ENCODE results near the gene CRKL. TPM values are rescaled to one million over a fixed set of nuclear protein-coding genes. Genes with fewer than 3 reads are reported as not detected.
A peak's percentile ranks its signal among the peaks of the same experiment; 100 is the strongest.
"Not testable (repeated sequence)": the region's sequence is repeated elsewhere in the genome, so short reads cannot be mapped to it uniquely, and the experiment has no call there.

The CRKL gene
- total RNA-seq, 1 donor from 2014 or later: 42.6 TPM

GRCh38 chr22:20935049-20935448 is 17.8 kb downstream of the CRKL start:
- not testable (repeated sequence) for ATAC-seq

DNA sequence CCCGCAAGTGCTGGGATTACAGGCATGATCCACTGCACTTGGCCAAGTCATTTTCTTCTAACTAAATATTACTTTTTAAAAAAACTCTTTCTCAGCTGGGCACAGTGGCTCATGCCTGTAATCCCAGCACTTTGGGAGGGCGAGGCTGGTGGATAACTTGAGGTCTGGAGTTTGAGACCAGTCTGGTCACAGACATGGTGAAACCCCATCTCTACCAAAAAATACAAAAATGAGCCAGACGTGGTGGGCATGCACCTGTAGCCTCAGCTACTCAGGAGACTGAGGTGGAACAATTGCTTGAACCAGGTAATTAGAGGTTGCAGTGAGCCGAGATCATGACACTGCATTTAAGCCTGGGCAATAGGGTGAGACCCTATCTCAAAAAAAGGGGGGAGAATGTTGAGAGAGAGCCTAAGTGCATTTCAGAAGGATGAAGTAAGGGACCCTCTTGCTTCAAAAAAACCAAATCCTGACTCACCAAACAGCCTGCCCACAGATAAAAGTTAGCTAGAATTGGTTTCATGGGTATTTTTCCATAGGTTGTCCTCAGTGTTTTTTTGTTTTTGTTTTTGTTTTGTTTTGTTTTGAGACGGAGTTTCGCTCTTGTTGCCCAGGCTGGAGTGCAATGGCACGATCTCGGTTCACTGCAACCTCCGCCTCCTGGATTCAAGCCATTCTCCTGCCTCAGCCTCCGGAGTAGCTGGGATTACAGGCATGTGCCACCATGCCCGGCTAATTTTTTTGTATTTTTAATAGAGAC is 18.8 kb downstream of the CRKL start:
- not testable (repeated sequence) for ATAC-seq

GRCh38 chr22:20937031-20937793 is 20.0 kb downstream of the CRKL start:
- peak; percentile 58 for ATAC-seq

DNA sequence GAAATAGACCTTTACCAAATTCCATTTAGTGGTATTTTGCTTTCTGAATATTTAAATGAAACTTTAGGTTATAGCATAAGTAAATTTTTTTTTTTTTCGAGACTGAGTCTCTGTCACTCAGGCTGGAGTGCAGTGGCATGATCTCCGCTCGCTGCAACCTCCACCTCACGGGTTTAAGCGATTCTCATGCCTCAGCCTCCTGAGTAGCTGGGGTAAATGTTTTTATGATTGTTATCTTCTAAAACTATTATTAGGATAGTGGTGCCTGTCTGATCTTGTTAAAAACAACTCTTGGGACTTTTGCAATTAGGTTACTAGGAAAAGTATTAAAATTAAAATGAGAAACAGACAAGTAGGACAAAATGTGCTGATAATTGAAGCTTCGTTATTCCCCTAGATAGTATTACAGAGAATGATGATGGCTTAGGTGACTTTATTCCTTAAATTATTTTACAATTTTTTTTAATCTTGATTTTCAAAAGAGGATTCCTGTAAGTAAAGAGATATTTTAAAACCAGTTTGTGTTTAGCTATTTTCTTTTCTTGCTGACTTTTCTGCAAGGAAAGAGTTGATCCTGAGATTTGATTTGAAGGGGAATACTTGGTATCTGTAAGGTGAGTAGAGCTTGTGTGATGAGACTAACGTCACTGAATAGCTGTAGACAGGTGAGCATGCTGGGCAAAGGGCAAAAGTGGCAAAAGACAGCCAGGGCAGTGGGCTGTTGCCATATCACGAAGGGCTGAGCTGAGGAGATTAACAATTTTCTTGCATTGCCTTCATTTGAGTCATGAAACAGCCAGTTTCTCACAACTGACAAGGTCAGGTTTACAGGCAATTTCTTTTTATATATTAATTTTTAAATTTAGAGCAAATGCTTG is 20.8 kb downstream of the CRKL start:
- no peak for ATAC-seq

- not testable (repeated sequence) for ATAC-seq
Measured at GRCh38 chr22:20939457-20940185, 22.4 kb downstream of the CRKL start.

DNA sequence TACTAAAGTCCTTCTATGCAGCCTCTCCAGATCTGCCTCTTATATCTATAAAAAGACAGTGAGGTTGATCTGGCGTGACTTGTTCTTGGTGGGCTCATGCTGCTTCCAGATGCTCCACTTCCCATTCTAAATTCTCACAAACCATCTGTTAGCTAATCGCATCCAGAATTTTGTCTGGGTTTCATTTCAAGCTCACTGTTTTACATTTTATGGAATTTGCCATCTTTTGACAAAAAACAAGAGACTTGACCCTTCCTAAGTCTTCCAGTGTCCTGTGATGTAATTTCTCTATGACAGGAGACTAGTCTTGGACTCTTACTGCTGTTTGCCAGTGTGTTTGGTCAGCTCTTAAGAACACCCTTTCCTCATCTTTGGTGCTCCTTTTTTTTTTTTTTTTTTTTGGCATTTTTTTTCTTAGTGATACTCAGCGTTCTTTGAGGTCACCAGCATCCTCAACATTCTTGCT is 23.0 kb downstream of the CRKL start:
- ATAC-seq: no peak

DNA sequence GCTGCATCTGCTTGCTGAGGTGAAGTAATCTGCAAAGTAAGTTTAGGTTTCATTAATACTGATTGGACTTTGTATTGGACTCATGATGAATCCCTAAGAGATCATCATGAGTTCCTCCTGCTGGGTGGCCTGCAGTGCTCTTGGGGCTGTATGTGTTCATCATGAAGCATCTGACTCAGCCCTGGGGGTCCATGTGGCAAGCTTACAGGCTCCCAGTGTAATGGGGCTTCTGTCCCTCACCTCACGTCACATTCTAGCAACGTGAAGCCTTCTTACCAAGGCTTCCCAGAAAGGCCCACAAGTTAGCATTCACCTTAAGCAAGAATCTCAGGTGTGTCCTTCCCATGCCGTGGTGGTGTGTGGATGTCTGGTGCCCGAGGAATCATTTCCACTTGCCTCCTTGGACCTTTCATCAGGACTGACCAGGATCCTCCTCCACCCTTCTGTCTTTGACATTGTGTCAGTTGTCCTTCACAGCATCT is 23.7 kb downstream of the CRKL start:
- ATAC-seq: no peak

DNA sequence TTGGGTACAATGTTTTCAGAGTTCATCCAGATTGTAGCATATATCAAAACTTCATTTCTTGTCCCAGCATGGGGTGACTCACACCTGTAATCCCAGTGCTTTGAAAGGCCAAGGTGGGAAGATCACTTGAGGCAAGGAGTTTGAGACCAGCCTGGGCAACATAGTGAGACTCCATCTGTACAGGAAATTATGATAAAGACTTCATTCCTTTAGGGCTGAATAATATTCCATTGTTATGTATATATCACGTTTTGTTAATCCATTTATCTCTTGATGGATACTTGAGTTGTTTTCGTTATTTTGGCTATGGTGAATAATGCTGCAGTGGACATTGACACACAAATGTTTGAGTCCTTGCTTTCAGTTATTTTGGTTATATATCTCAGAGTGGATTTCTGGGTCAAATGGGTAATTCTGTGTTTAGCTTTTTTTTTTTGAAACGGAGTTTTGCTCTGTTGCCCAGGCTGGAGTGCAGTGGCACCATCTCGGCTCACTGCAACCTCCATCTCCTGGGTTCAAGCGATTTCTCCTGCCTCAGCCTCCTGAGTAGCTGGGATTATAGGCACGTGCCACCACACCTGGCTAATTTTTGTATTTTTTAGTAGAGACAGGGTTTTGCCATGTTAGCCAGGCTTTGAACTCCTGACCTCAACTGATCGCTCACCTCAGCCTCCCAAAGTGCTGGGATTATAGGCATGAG is 25.1 kb downstream of the CRKL start:
- not testable (repeated sequence) for ATAC-seq

GRCh38 chr22:20943104-20943933 is 26.1 kb downstream of the CRKL start:
- ATAC-seq: no peak

GRCh38 chr22:20944042-20944441 is 26.8 kb downstream of the CRKL start:
- no peak for ATAC-seq

GRCh38 chr22:20945578-20945934 is 28.3 kb downstream of the CRKL start:
- ATAC-seq: no peak

GRCh38 chr22:20946080-20946986 is 29.1 kb downstream of the CRKL start:
- ATAC-seq: no peak

DNA sequence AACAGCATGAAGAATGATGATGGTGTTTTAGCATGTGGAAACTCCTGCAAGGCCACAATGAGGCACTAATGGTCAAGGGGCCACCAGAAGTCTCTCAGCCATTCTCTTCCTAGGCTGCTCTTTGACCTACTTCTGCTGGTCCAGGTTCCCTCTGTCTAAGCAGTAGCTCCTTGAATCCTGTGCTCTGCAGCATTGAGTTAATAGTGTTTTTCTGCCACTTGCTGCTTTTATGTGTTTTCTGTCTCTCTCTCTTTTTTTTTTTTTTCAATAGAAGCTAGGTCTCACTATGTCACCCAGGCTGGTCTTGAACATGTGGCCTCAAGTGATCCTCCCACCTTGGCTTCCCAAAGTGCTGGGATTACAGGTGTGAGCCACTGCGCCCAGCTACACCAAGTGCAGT is 29.8 kb downstream of the CRKL start:
- no peak for ATAC-seq

DNA sequence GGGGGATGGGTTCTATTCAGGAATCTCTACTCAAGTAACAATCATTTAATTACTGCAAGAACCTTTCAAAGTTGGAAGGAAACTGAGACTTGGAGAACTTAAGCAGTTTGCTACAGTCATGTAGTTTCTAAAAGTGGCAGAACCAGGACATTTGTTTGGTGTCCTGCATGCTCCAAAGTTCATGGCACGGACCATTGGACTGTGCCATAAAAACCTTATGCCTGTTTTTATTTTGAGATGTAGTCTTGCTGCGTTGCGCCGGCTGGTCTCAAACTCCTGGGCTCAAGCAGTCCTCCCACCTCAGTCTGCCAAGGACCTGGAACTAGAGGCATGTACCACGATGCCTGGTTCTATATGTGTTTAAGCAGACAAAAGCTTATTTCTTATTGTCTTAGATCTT is 31.2 kb downstream of the CRKL start:
- no peak for ATAC-seq

GRCh38 chr22:20948989-20949388 is 31.8 kb downstream of the CRKL start:
- ATAC-seq: no peak

- no peak for ATAC-seq
Measured at GRCh38 chr22:20949698-20950183, 32.5 kb downstream of the CRKL start.

- ATAC-seq: no peak
Measured at GRCh38 chr22:20951151-20951931, 34.1 kb downstream of the CRKL start.

DNA sequence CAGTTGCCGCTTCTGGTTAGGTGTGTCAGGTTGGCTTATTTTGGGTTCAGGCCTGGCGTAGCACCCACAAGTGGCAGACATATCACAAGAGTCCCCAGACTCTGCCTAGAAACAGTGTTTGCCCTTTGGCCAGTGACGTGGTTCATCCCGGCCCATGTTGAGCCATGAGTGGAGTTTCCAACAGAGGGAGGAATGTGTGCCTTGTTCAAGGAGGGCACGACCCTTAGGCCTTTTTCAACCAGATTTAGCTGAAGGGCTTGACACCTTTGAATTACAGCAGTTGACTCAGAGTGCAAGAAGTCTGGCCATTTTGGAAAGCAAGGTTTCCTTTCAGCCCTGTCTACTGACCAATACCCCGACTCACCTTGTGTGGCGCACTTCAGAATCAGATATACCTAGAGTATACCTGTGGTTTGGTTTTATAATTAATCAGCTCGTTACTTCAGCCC is 34.7 kb downstream of the CRKL start:
- ATAC-seq: no peak
